SK-N-SH (cell line): ENCODE data around the gene RANGAP1. TPM values are rescaled to one million over a fixed set of nuclear protein-coding genes. Genes with fewer than 3 reads are reported as not detected.

Experiments
- CTCF ChIA-PET: fragments of 300-600, 350-600 bp; formaldehyde crosslinking; extraction: SDS; loops from one replicate; lab custom pipeline; 2021; lab: Yijun Ruan, JAX
- POLR2A ChIA-PET: fragments of 350-600 bp; sonication (Branson Sonifier 250); formaldehyde crosslinking; extraction: SDS; loops from one replicate; lab custom pipeline; 2020; ENCODE audit warnings: antibody characterized with exemption, inconsistent platforms; lab: Yijun Ruan, JAX
- DNase-seq: peaks from one replicate; pipeline ENCODE4 v3.0.0; 2012
- H2AFZ ChIP-seq: fragments of 200-600 bp; sonication (generic); 2 replicates; pipeline ENCODE4 v1.8.1; 2016; ENCODE audit warnings: antibody characterized with exemption, mild to moderate bottlenecking, low read depth
- H3F3A ChIP-seq: fragments of 200-600 bp; sonication (generic); replicated peaks from 2 replicates; pipeline ENCODE3; 2016; ENCODE audit warnings: antibody characterized with exemption, mild to moderate bottlenecking; ENCODE audit not compliant: insufficient read depth
- H3K27ac ChIP-seq, 2 experiments: fragments of 200-500 bp in 1 of 2; fragments of 200-600 bp in 1 of 2; sonication (Bioruptor generic) in 1 of 2; sonication (generic), shearing (Covaris generic) in 1 of 2; 2 replicates each; pipeline versions ENCODE4 v1.5.1 to v1.6.1; 2014 to 2016; ENCODE audit warnings: low read depth in 2 of 2, inconsistent platforms in 1 of 2, low read length in 1 of 2, mild to moderate bottlenecking in 1 of 2, mixed read lengths in 1 of 2
- H3K27me3 ChIP-seq: fragments of 200-600 bp; sonication (generic), shearing (Covaris generic); 2 replicates; pipeline ENCODE4 v1.6.1; 2016; ENCODE audit warnings: mixed run types; ENCODE audit not compliant: insufficient read depth
- H3K36me3 ChIP-seq, 2 experiments: fragments of 200-500 bp in 1 of 2; fragments of 200-600 bp in 1 of 2; sonication (Bioruptor generic) in 1 of 2; sonication (generic) in 1 of 2; replicated peaks in 1 of 2; 2 replicates each; pipeline versions ENCODE3 to v1.5.1; 2014 to 2016; ENCODE audit warnings: low read length in 1 of 2, mild to moderate bottlenecking in 1 of 2; ENCODE audit not compliant: insufficient read depth in 2 of 2, control insufficient read depth in 1 of 2
- H3K4me1 ChIP-seq, 2 experiments: fragments of 200-500 bp in 1 of 2; fragments of 200-600 bp in 1 of 2; sonication (Bioruptor generic) in 1 of 2; sonication (generic), shearing (Covaris generic) in 1 of 2; 2 replicates each; pipeline versions ENCODE4 v1.5.1 to v1.6.1; 2014 to 2016; ENCODE audit warnings: low read depth in 1 of 2, low read length in 1 of 2, mixed run types in 1 of 2; ENCODE audit not compliant: insufficient read depth in 2 of 2, control insufficient read depth in 1 of 2
- H3K4me2 ChIP-seq: fragments of 200-600 bp; sonication (generic), shearing (Covaris generic); 2 replicates; pipeline ENCODE4 v1.6.1; 2017; ENCODE audit warnings: mixed run types
- H3K4me3 ChIP-seq, 2 experiments: fragments of 200-500 bp in 1 of 2; fragments of 200-600 bp in 1 of 2; sonication (Bioruptor generic) in 1 of 2; sonication (generic), shearing (Covaris generic) in 1 of 2; 2 replicates each; pipeline versions ENCODE4 v1.5.1 to v1.8.1; 2014 to 2016; ENCODE audit warnings: low read depth in 2 of 2, inconsistent platforms in 1 of 2, low read length in 1 of 2, mild to moderate bottlenecking in 1 of 2, mixed read lengths in 1 of 2, moderate library complexity in 1 of 2
- H3K79me2 ChIP-seq: fragments of 200-600 bp; sonication (generic); 2 replicates; pipeline ENCODE4 v1.8.1; 2017; ENCODE audit warnings: mild to moderate bottlenecking; ENCODE audit not compliant: insufficient read depth
- H3K9ac ChIP-seq: fragments of 200-600 bp; sonication (generic); 2 replicates; pipeline ENCODE4 v1.6.1; 2017; ENCODE audit warnings: mixed run types
- H3K9me2 ChIP-seq: fragments of 200-600 bp; sonication (generic); 2 replicates; pipeline ENCODE4 v1.6.1; 2017; ENCODE audit warnings: mixed run types
- H3K9me3 ChIP-seq: fragments of 200-600 bp; sonication (generic); 2 replicates; pipeline ENCODE4 v1.6.1; 2017; ENCODE audit warnings: mixed run types, mild to moderate bottlenecking, moderate library complexity
- H4K20me1 ChIP-seq: fragments of 200-600 bp; sonication (generic); 2 replicates; pipeline ENCODE4 v1.6.1; 2017; ENCODE audit warnings: mild to moderate bottlenecking, mixed run types; ENCODE audit not compliant: insufficient read depth
- ELF1 ChIP-seq: IDR thresholded peaks from 2 replicates; pipeline ENCODE4 v1.4.0; 2012
- GATA2 ChIP-seq: sonication (generic); formaldehyde crosslinking; IDR thresholded peaks from 2 replicates; pipeline ENCODE4 v1.5.0; 2020; ENCODE audit warnings: mild to moderate bottlenecking, missing genetic modification reagents
- JUND ChIP-seq: IDR thresholded peaks from 2 replicates; pipeline ENCODE4 v1.4.0; 2012
- MXI1 ChIP-seq: IDR thresholded peaks from 2 replicates; pipeline ENCODE4 v1.6.1; 2012; ENCODE audit warnings: mild to moderate bottlenecking, low read depth, low read length, improper control_type of control experiment
- RAD21 ChIP-seq: IDR thresholded peaks from 2 replicates; pipeline ENCODE4 v1.6.1; 2012; ENCODE audit warnings: mild to moderate bottlenecking, low read length
- RCOR1 ChIP-seq: fragments of 150-350 bp; IDR thresholded peaks from 2 replicates; pipeline ENCODE4 v1.6.1; 2017; ENCODE audit warnings: antibody characterized with exemption, low read length
- SMC3 ChIP-seq: IDR thresholded peaks from 2 replicates; pipeline ENCODE4 v1.6.1; 2012; ENCODE audit warnings: low read depth, low read length, improper control_type of control experiment
- TAF1 ChIP-seq: IDR thresholded peaks from 2 replicates; pipeline ENCODE4 v1.6.1; 2012; ENCODE audit warnings: low read depth, mild to moderate bottlenecking, low read length, moderate library complexity, borderline replicate concordance
- TCF12 ChIP-seq: IDR thresholded peaks from 2 replicates; pipeline ENCODE4 v1.4.0; 2012
- TEAD4 ChIP-seq: IDR thresholded peaks from 2 replicates; pipeline ENCODE4 v1.4.0; 2012; ENCODE audit warnings: mild to moderate bottlenecking, borderline replicate concordance; ENCODE audit not compliant: insufficient read depth
- WGBS: methylation state at CpG from one replicate; pipeline ENCODE4 v1.1.6; 2017; ENCODE audit warnings: low lambda C conversion rate; 5-methylcytosine and 5-hydroxymethylcytosine counted together
- polyA plus RNA-seq, 3 experiments: library from polyadenylated mRNA; depleted of rRNA; stranded (reverse); fragments of >200 nt; gene quantifications; 2 replicates each; pipeline ENCODE4 v1.2.3, GENCODE V29; 2012
- TF ChIP-seq, protein P1 (sequence below): fragments of 150-350 bp; IDR thresholded peaks from 2 replicates; pipeline ENCODE4 v1.6.1; 2016; ENCODE audit warnings: mild to moderate bottlenecking, low read depth, low read length
- TF ChIP-seq, protein P2 (sequence below): fragments of 200-600 bp; sonication (generic); IDR thresholded peaks from 2 replicates; pipeline ENCODE4 v1.6.1; 2017; ENCODE audit warnings: antibody characterized with exemption, mild to moderate bottlenecking, moderate library complexity

RANGAP1 gene
- polyA plus RNA-seq, 1 of the 3 experiments (the other 2 are of a cell fraction): 67.1 TPM

DNA sequence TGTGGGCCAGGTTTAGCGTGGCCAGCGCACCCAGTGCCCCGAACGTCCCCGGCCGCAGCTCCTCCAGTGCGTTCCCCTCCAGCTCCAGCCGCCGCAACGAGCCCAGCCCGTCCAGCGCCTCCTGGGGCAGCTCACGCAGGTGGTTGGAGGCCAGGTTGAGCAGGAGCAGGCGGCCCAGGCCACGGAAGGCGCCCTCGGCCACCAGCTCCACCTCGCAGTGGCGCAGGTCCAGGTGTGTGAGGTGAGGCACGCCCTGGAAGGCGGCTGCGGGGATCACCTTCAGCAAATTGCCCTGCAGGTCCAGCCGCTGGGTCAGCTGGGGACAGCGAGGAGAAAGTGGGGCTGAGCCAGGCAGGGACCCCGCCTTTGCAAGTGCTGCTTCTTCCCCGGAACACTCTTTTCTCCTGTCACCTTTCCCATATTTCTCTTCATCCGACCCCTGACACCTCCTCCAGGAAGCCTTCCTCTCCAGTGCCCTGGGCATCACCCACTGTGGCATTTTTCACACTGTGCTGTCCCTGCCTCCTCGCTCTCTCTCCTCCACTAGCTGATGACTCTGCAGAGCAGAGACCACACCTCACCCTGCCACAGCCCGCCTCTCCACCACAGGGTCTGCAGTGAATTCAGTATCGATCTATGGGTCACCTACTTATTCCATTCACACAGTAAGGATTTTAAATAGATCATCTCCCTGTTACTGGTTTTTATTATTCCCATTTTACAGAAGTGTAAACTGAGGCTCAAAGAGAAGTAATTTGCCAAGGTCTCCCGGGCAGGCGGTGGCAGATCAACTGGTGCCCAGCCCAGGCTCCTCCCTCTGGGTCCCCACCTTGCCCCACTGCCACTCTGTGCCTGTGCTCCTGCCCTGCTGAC, 47.2 kb downstream of the RANGAP1 start:
- no peak overlapping the region for H3K9ac ChIP-seq
- WGBS: 91% methylated on average over 7 of the region's 32 CpGs
- no peaks in the 10 kb centered on the region for H3K36me3 ChIP-seq
- no peak overlapping the region for H3K27ac ChIP-seq
- H2AFZ ChIP-seq: no peak overlapping the region
- no peak overlapping the region for H3K4me2 ChIP-seq
- ChIA-PET POLR2A (no interaction called here), CTCF (interaction anchor here (1.0 kb wide), 1 partner anchor 11 kb away, joined by 3 read pairs; no protein-coding TSS in a partner anchor)
- TF ChIP-seq RAD21: no peak
- TF ChIP-seq GATA2 (CRISPR knock-in tag): no peak
- TF ChIP-seq SMC3: no peak
- no peak for TF ChIP-seq ELF1
- no peak for TF ChIP-seq TAF1
- no peak for TF ChIP-seq TEAD4
- TF ChIP-seq, protein P1, sequence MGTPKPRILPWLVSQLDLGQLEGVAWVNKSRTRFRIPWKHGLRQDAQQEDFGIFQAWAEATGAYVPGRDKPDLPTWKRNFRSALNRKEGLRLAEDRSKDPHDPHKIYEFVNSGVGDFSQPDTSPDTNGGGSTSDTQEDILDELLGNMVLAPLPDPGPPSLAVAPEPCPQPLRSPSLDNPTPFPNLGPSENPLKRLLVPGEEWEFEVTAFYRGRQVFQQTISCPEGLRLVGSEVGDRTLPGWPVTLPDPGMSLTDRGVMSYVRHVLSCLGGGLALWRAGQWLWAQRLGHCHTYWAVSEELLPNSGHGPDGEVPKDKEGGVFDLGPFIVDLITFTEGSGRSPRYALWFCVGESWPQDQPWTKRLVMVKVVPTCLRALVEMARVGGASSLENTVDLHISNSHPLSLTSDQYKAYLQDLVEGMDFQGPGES: no peak
- no peaks in the 10 kb centered on the region for H3K79me2 ChIP-seq
- no peaks in the 10 kb centered on the region for H4K20me1 ChIP-seq
- DNase-seq: no peak
- no peaks in the 10 kb centered on the region for H3K9me2 ChIP-seq
- no peaks in the 10 kb centered on the region; a peak in 1 of 4 replicates for H3K4me1 ChIP-seq
- H3K9me3 ChIP-seq: no peaks in the 10 kb centered on the region
- no peaks in the 10 kb centered on the region for H3F3A ChIP-seq
- no peak overlapping the region for H3K4me3 ChIP-seq
- H3K27me3 ChIP-seq: no peaks in the 10 kb centered on the region

DNA sequence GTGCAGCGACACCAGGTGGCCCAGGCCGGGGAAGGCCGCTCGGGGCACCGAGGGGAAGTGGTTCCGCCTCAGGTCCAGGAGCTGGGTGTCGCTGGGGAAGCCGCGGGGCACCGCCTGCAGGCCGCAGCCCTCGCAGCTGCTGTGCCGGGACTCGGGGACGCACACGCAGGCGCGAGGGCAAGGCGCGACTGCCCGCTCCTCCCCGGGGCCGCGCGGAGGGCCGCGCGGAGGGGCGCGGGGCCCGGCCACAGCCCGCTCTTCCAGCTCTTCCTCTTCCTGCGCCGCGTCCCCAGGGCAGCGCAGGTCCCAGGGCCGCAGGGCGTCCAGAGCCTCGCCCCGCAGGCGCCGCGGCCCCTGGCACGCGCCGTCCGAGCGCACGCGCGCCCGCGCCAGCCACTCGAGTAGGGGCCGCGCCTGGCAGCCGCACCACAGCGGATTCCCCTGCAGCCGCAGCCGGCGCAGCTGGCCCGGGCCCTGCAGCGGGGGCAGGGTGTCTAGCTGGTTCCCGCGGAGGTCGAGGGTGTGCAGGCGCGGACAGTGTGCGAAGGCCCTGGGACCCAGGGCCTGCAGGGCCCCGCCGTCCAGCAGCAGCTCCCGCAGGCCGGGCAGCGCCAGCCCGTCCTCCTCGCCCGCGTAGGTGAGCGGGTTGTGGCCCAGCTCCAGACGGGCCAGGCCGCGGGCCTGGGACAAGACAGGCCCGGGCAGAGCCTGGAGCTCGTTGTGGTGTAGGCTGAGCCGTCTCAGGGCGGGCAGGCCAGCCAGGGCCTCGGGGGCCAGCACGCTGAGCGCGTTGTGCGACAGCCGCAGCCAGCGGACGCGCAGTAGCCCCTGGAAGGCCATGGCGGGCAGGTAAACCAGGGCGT, 48.0 kb downstream of the RANGAP1 start:
- DNase-seq: peak; percentile 61
- H3K79me2 ChIP-seq: no peaks in the 10 kb centered on the region
- no peak overlapping the region for H2AFZ ChIP-seq
- no peaks in the 10 kb centered on the region for H3K36me3 ChIP-seq
- no peak overlapping the region for H3K27ac ChIP-seq
- H3F3A ChIP-seq: no peaks in the 10 kb centered on the region
- CTCF ChIA-PET: interaction anchor here (1.0 kb wide), 1 partner anchor 10 kb away, joined by 3 read pairs; no protein-coding TSS in a partner anchor
- POLR2A ChIA-PET: interaction anchor here (0.6 kb wide), 1 partner anchor 11 kb away, joined by 3 read pairs; no protein-coding TSS in a partner anchor
- H3K9me3 ChIP-seq: no peaks in the 10 kb centered on the region
- no peaks in the 10 kb centered on the region; a peak in 1 of 4 replicates for H3K4me1 ChIP-seq
- H3K9ac ChIP-seq: no peak overlapping the region
- no peaks in the 10 kb centered on the region for H4K20me1 ChIP-seq
- WGBS: no CpG with 5 or more reads among the region's 97 CpGs
- H3K9me2 ChIP-seq: no peaks in the 10 kb centered on the region
- H3K4me3 ChIP-seq: no peak overlapping the region
- TF ChIP-seq TCF12 (no peak), JUND (no peak), RCOR1 (no peak), MXI1 (no peak)
- TF ChIP-seq, protein P2, sequence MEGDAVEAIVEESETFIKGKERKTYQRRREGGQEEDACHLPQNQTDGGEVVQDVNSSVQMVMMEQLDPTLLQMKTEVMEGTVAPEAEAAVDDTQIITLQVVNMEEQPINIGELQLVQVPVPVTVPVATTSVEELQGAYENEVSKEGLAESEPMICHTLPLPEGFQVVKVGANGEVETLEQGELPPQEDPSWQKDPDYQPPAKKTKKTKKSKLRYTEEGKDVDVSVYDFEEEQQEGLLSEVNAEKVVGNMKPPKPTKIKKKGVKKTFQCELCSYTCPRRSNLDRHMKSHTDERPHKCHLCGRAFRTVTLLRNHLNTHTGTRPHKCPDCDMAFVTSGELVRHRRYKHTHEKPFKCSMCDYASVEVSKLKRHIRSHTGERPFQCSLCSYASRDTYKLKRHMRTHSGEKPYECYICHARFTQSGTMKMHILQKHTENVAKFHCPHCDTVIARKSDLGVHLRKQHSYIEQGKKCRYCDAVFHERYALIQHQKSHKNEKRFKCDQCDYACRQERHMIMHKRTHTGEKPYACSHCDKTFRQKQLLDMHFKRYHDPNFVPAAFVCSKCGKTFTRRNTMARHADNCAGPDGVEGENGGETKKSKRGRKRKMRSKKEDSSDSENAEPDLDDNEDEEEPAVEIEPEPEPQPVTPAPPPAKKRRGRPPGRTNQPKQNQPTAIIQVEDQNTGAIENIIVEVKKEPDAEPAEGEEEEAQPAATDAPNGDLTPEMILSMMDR: no peak
- TF ChIP-seq, all 33 proteins: peak for 0
- no peak overlapping the region for H3K4me2 ChIP-seq
- H3K27me3 ChIP-seq: no peaks in the 10 kb centered on the region
